Measurements from ENCODE around the gene DSTN. TPM values are rescaled to one million over a fixed set of nuclear protein-coding genes. Genes with fewer than 3 reads are reported as not detected.

DSTN gene
- total RNA-seq, 4 donors from 2014 or later = 242 to 616 (median 360) TPM

DNA sequence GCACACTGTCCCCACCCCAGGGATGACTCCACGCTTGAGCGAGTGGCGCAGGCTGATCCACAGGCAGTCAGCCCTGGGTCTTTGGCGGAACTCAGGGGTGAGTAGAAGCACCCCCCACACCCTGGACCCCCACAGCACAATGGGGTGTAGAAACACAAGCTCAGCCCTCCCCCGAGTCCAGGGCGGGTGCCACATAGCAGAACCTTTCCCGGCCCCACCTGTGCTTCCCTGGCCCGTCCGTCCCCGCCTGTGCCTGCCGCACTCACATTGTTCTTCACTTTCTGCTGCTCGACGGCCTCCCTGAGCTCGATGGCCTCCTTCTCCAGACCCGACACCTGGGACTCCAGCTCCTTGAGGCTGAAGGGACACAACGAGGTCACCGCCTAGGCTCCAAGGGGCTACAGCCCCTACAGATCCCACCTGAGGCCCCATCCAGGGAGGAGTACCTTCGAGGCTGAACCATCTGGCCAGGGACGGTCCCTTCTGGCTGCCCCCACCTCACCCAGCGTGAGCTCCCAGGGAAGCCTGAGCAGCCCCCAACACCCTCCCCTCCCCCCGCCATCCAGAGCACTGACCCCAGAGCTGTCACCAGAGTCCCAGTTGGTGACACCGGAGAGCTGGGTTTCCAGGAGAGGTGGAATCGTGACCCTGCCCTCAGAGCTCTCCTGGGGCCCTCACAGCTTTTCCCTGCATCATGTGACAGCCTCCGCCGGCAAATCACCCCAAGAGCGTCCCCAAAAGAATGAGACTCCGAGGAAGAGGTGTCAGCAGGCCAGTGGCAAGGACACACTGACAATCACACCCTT lies 55.6 kb downstream of the DSTN start:
- H3K4me1 ChIP-seq = no peaks in the 10 kb centered on the region
- 88 to 96% methylated on average over 7 to 11 of the region's 27 CpGs for WGBS, 2 donors
- no peak for TF ChIP-seq POLR2A (IDR thresholded peaks at IDR 0.05)
- TF ChIP-seq, protein P1, sequence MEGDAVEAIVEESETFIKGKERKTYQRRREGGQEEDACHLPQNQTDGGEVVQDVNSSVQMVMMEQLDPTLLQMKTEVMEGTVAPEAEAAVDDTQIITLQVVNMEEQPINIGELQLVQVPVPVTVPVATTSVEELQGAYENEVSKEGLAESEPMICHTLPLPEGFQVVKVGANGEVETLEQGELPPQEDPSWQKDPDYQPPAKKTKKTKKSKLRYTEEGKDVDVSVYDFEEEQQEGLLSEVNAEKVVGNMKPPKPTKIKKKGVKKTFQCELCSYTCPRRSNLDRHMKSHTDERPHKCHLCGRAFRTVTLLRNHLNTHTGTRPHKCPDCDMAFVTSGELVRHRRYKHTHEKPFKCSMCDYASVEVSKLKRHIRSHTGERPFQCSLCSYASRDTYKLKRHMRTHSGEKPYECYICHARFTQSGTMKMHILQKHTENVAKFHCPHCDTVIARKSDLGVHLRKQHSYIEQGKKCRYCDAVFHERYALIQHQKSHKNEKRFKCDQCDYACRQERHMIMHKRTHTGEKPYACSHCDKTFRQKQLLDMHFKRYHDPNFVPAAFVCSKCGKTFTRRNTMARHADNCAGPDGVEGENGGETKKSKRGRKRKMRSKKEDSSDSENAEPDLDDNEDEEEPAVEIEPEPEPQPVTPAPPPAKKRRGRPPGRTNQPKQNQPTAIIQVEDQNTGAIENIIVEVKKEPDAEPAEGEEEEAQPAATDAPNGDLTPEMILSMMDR (IDR thresholded peaks at IDR 0.05) = no peak
- DNase-seq = no peak
- peak overlapping the region in 1 of 4 donors; percentile 28 for H3K27ac ChIP-seq
- no peaks in the 10 kb centered on the region for H3K9me3 ChIP-seq
- intact Hi-C loops (cut with DNase I) = no loop called here
- H3K27me3 ChIP-seq = no peaks in the 10 kb centered on the region
- peaks cover 53 to 100% (median 57%) of the 10 kb centered on the region in 3 donors for H3K36me3 ChIP-seq
- no peak overlapping the region for H3K4me3 ChIP-seq

DNA sequence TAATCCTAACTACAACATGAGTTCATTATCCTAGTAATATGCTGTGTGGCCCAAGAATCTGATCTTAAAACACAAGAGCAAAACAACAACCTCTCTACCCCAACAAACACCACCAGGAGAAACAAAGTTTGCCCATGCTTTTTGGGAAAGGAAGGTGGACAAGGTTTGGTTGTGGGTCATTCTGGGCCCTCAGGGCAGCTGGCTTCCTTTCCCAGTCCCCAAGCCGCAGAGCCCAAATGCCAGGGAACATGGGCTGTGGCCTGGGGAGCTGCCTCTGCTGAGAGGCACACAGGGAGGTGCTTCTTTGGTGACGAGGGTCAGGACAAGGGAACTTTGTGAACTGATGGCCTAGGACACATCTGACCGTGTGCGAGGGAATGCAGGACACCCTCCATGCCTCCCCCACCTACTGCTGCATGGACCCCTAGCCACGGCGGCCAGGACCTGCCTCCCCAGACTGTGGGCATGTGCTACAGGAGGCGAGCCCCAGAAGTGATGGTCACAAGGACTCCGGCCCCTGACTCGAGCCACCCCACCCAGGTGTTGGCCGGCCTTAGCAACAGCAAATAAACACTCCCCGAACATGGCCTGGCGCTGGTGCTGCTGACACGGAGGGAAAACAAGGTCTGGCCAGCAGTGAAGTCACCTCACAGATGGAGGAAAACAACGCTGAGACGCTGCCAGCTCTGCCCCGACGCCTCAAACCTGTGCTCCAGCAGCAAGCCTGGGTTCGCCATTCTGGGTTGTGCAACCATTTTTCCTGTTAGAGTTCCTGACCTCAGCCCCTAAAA lies 56.5 kb downstream of the DSTN start:
- WGBS, 2 donors = 61 to 62% methylated on average over 4 to 7 of the region's 18 CpGs
- no peak for TF ChIP-seq POLR2A (IDR thresholded peaks at IDR 0.05)
- TF ChIP-seq, protein P1 (IDR thresholded peaks at IDR 0.05) = no peak

DNA sequence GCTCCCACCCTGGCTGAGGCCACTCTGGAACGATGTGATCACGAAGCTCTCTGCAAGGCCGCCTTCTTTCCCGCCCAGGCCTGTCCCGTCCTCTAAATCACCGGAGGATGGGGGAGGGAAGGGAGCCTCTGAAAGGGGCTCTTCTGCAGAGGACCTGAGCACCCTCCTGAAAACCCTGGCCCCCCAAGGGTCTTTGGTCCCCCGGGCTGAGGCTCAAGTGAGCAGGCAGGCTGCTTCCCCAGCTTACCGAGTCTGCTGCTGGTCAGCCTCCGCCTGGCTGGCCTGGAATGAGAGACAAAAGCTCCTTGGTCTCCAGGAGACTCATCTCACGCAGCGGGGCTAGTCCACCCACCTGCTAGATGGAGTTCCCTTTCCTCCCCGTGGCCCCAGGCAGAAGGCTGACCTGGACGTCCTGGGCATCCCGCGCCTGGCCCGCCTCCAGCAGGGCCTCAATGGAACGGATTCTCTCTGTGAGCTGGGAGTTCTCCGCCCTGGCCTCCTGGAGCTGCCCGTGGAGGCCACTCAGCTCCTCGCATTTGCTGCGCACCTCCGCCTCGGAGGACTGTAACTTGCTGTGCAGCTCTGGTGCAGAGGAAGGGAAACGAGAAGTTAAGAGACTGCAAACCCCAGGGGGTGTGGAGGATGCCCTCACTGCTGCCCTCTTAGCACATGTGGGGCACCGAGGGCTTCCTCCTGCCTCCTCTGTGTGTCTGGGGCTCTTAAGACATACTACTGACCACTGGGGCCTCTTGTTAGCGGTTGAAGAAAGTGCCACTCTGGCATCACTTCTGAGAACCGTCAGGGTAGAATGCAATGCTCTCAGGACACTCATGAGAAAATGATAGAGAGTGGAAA lies 57.5 kb downstream of the DSTN start:
- no peaks in the 10 kb centered on the region for H3K27me3 ChIP-seq
- no peaks in the 10 kb centered on the region for H3K9me3 ChIP-seq
- peak overlapping the region in 1 of 4 donors; percentile 60 for H3K27ac ChIP-seq
- H3K36me3 ChIP-seq = peaks cover 47 to 100% (median 56%) of the 10 kb centered on the region in 3 donors
- H3K4me3 ChIP-seq = no peak overlapping the region
- intact Hi-C loops (cut with DNase I) = no loop called here
- 69 to 80% methylated on average over 9 of the region's 27 CpGs for WGBS, 2 donors
- no peak for DNase-seq
- TF ChIP-seq, protein P1 (IDR thresholded peaks at IDR 0.05) = no peak
- no peak for TF ChIP-seq POLR2A (IDR thresholded peaks at IDR 0.05)
- no peaks in the 10 kb centered on the region for H3K4me1 ChIP-seq

More for the DNA sequence above, 56.5 kb downstream of the DSTN start:
- Histone ChIP-seq H3K27me3 (no peaks in the 10 kb centered on the region), H3K4me3 (no peak overlapping the region), H3K36me3 (peaks cover 47 to 100% (median 55%) of the 10 kb centered on the region in 3 donors), H3K4me1 (no peaks in the 10 kb centered on the region), H3K27ac (peak overlapping the region in 1 of 4 donors; percentile 60), H3K9me3 (no peaks in the 10 kb centered on the region)
- no peak for DNase-seq
- intact Hi-C loops (cut with DNase I) = no loop called here

DNA sequence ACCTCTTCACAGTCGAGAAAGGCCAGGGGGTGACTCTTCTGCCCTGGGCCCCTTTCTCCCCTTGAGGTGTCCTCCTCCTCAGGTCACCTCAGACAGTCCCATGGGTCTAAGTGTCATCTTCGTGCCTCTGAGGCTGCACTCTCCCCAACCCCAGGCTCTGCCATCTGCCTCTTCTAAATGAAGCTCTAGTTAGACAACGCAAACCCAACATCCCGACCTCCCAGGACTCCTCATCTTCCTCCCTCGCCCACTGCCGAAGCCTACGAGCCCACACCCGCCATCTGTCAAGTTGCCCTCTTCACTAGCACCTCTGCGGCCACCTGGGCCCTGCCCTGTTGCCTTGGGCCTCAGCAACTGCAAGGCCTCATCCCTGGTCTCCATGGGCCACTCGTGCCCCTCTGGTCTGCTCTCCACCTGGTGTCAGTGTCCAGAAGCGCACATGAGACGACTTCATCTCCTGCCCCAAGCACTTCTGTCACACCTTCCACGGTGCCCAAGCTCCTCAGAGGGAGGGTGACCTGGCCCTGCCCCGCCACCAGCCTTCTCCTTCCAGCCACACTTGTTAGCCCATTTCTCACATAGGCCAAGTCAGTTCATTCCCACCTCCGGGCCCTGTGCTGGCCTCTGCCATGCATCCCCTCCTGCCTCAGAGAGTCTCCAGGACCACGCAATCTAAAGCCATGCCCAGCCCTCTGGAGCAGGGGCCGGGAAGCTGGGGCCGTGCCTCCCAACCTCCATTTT lies 58.4 kb downstream of the DSTN start:
- WGBS, 2 donors = 87 to 91% methylated on average over 14 to 16 of the region's 18 CpGs
- intact Hi-C loops (cut with DNase I) = no loop called here
- Histone ChIP-seq H3K36me3 (peaks cover 49 to 100% (median 56%) of the 10 kb centered on the region in 3 donors), H3K4me1 (no peaks in the 10 kb centered on the region), H3K9me3 (no peaks in the 10 kb centered on the region), H3K4me3 (no peak overlapping the region), H3K27ac (no peak overlapping the region), H3K27me3 (no peaks in the 10 kb centered on the region)
- no peak for DNase-seq
- TF ChIP-seq, protein P1 (IDR thresholded peaks at IDR 0.05) = no peak
- no peak for TF ChIP-seq POLR2A (IDR thresholded peaks at IDR 0.05)

Data from esophagus squamous epithelium (tissue), 5 donors.